ENCODE measurements around the gene SLC35B1. TPM values are rescaled to one million over a fixed set of nuclear protein-coding genes. Genes with fewer than 3 reads are reported as not detected.

SLC35B1 gene
- polyA plus RNA-seq, 2 of the 4 experiments (the other 2 are of a cell fraction), result 72.7 to 191 TPM

DNA sequence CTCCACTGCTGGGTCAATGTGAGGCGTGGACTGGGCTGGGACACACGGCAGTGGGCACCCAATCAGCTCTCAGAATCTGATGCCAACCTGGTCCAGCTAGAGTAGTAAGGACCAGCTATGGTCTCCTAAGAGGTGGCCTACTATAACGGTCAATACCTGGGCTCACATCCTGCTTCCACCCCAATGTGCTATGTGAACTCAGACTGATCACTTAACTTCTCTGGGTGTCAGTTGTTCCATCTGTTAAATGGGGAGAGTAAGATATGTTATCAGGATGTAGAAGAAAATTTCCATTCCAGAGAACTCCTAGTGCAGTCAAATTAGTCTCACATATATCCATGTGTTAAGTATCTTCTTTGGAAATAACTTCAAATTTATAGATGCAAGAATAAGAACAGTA lies 42.0 kb upstream of the SLC35B1 start:
- ChIA-PET POLR2A (no interaction called here), CTCF (interaction anchor here (0.6 to 4.0 kb wide), 7 partner anchors 9 to 252 kb away, joined by 3 to 17 read pairs (median 4); no protein-coding TSS in a partner anchor)
- TF ChIP-seq FOSB (CRISPR knock-in tag; IDR thresholded peaks at IDR 0.05) (no peak), BCL3 (IDR thresholded peaks at IDR 0.05) (no peak), EP300 (IDR thresholded peaks at IDR 0.05) (no peak), CBX2 (IDR thresholded peaks at IDR 0.05; ENCODE audit: borderline replicate concordance, low read depth) (no peak), NPAS2 (CRISPR knock-in tag; IDR thresholded peaks at IDR 0.05; ENCODE audit: borderline replicate concordance) (no peak), BHLHE40 (IDR thresholded peaks at IDR 0.05; ENCODE audit: low read depth, low read length) (no peak), HMGXB4 (CRISPR knock-in tag; IDR thresholded peaks at IDR 0.05; ENCODE audit: borderline replicate concordance) (no peak), CHD4 (IDR thresholded peaks at IDR 0.05; ENCODE audit: borderline replicate concordance) (no peak), MAZ (IDR thresholded peaks at IDR 0.05; ENCODE audit: borderline replicate concordance, low read depth, low read length) (no peak), ELK1 (IDR thresholded peaks at IDR 0.05; ENCODE audit: low read depth, low read length) (no peak), ESRRA (IDR thresholded peaks at IDR 0.05; ENCODE audit: borderline replicate concordance, low read length) (no peak), RNF2 (IDR thresholded peaks at IDR 0.05; ENCODE audit: borderline replicate concordance, low read depth) (no peak), EHF (CRISPR knock-in tag; IDR thresholded peaks at IDR 0.05) (no peak)
- TF ChIP-seq, protein P1, sequence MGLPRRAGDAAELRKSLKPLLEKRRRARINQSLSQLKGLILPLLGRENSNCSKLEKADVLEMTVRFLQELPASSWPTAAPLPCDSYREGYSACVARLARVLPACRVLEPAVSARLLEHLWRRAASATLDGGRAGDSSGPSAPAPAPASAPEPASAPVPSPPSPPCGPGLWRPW (IDR thresholded peaks at IDR 0.05), result no peak
- TF ChIP-seq, protein P2, sequence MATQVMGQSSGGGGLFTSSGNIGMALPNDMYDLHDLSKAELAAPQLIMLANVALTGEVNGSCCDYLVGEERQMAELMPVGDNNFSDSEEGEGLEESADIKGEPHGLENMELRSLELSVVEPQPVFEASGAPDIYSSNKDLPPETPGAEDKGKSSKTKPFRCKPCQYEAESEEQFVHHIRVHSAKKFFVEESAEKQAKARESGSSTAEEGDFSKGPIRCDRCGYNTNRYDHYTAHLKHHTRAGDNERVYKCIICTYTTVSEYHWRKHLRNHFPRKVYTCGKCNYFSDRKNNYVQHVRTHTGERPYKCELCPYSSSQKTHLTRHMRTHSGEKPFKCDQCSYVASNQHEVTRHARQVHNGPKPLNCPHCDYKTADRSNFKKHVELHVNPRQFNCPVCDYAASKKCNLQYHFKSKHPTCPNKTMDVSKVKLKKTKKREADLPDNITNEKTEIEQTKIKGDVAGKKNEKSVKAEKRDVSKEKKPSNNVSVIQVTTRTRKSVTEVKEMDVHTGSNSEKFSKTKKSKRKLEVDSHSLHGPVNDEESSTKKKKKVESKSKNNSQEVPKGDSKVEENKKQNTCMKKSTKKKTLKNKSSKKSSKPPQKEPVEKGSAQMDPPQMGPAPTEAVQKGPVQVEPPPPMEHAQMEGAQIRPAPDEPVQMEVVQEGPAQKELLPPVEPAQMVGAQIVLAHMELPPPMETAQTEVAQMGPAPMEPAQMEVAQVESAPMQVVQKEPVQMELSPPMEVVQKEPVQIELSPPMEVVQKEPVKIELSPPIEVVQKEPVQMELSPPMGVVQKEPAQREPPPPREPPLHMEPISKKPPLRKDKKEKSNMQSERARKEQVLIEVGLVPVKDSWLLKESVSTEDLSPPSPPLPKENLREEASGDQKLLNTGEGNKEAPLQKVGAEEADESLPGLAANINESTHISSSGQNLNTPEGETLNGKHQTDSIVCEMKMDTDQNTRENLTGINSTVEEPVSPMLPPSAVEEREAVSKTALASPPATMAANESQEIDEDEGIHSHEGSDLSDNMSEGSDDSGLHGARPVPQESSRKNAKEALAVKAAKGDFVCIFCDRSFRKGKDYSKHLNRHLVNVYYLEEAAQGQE (IDR thresholded peaks at IDR 0.05), result no peak
- H3K4me2 ChIP-seq, result no peak overlapping the region
- H3K4me1 ChIP-seq, result no peaks in the 10 kb centered on the region
- 70% methylated on average over 3 of the region's 3 CpGs for whole genome bisulfite sequencing (ENCODE audit: missing lambda C conversion rate)
- ATAC-seq (no peak), DNase-seq (ENCODE audit: low read depth in 1 of 2, low spot score in 1 of 2) (no peak), FAIRE-seq (no peak)
- no peaks in the 10 kb centered on the region for H3K9me3 ChIP-seq
- no peak overlapping the region for H3K27ac ChIP-seq
- H3K4me3 ChIP-seq, result no peak overlapping the region

GRCh38 chr17:49748791-49749190 lies 41.0 kb upstream of the SLC35B1 start:
- H3K4me2 ChIP-seq, result no peak overlapping the region
- ATAC-seq (no peak), DNase-seq (ENCODE audit: low read depth in 1 of 2, low spot score in 1 of 2) (no peak), FAIRE-seq (no peak)
- H3K4me3 ChIP-seq, result no peak overlapping the region
- WGBS (ENCODE audit: missing lambda C conversion rate), result 90% methylated on average over 7 of the region's 7 CpGs
- H3K27ac ChIP-seq, result no peak overlapping the region
- POLR2A ChIA-PET, result no interaction called here
- H3K4me1 ChIP-seq, result no peaks in the 10 kb centered on the region
- H3K9me3 ChIP-seq, result no peaks in the 10 kb centered on the region
- CTCF ChIA-PET, result interaction anchor here (0.5 to 1.7 kb wide), 4 partner anchors 10 to 249 kb away, joined by 3 to 5 read pairs (median 4); no protein-coding TSS in a partner anchor
- TF ChIP-seq TFCP2L1 (CRISPR knock-in tag; IDR thresholded peaks at IDR 0.05) (no peak), BHLHE40 (IDR thresholded peaks at IDR 0.05; ENCODE audit: low read depth, low read length) (no peak), RCOR1 (IDR thresholded peaks at IDR 0.05; ENCODE audit: low read depth, low read length) (no peak), CBX8 (IDR thresholded peaks at IDR 0.05) (no peak), HMGXB4 (CRISPR knock-in tag; IDR thresholded peaks at IDR 0.05; ENCODE audit: borderline replicate concordance) (no peak), HOXA7 (CRISPR knock-in tag; IDR thresholded peaks at IDR 0.05) (no peak), ESRRA (IDR thresholded peaks at IDR 0.05; ENCODE audit: borderline replicate concordance, low read length) (no peak), ZSCAN20 (CRISPR knock-in tag; IDR thresholded peaks at IDR 0.05) (no peak)
- TF ChIP-seq, protein P1 (IDR thresholded peaks at IDR 0.05), result no peak
- TF ChIP-seq, protein P3, sequence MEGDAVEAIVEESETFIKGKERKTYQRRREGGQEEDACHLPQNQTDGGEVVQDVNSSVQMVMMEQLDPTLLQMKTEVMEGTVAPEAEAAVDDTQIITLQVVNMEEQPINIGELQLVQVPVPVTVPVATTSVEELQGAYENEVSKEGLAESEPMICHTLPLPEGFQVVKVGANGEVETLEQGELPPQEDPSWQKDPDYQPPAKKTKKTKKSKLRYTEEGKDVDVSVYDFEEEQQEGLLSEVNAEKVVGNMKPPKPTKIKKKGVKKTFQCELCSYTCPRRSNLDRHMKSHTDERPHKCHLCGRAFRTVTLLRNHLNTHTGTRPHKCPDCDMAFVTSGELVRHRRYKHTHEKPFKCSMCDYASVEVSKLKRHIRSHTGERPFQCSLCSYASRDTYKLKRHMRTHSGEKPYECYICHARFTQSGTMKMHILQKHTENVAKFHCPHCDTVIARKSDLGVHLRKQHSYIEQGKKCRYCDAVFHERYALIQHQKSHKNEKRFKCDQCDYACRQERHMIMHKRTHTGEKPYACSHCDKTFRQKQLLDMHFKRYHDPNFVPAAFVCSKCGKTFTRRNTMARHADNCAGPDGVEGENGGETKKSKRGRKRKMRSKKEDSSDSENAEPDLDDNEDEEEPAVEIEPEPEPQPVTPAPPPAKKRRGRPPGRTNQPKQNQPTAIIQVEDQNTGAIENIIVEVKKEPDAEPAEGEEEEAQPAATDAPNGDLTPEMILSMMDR (IDR thresholded peaks at IDR 0.05), result no peak
- TF ChIP-seq, protein P4, sequence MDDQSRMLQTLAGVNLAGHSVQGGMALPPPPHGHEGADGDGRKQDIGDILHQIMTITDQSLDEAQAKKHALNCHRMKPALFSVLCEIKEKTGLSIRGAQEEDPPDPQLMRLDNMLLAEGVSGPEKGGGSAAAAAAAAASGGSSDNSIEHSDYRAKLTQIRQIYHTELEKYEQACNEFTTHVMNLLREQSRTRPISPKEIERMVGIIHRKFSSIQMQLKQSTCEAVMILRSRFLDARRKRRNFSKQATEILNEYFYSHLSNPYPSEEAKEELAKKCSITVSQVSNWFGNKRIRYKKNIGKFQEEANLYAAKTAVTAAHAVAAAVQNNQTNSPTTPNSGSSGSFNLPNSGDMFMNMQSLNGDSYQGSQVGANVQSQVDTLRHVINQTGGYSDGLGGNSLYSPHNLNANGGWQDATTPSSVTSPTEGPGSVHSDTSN (IDR thresholded peaks at IDR 0.05), result no peak

Data from A549 (cell line).